Ecto neural progenitor cell (in vitro differentiated cells): Measurements from ENCODE around the gene FLRT1.

Experiments
- DNase-seq: peaks from one replicate; pipeline ENCODE4 v3.0.0-alpha.2; 2018; ENCODE audit warnings: low spot score

Gene FLRT1, protein sequence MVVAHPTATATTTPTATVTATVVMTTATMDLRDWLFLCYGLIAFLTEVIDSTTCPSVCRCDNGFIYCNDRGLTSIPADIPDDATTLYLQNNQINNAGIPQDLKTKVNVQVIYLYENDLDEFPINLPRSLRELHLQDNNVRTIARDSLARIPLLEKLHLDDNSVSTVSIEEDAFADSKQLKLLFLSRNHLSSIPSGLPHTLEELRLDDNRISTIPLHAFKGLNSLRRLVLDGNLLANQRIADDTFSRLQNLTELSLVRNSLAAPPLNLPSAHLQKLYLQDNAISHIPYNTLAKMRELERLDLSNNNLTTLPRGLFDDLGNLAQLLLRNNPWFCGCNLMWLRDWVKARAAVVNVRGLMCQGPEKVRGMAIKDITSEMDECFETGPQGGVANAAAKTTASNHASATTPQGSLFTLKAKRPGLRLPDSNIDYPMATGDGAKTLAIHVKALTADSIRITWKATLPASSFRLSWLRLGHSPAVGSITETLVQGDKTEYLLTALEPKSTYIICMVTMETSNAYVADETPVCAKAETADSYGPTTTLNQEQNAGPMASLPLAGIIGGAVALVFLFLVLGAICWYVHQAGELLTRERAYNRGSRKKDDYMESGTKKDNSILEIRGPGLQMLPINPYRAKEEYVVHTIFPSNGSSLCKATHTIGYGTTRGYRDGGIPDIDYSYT

GRCh38 chr11:64035576-64035975 lies at the start of gene FLRT1:
FLRT1 (plus strand) TSS chr11:64035931; CDS start chr11:64116268, 80,337 bp downstream.
- no peak for DNase-seq

GRCh38 chr11:63986156-63986931 lies 49.4 kb upstream of the FLRT1 start, which contains the start of gene OTUB1:
OTUB1 (plus strand) TSS chr11:63986438; CDS start chr11:63986457, 19 bp downstream.
- DNase-seq: peak; percentile 97

DNA sequence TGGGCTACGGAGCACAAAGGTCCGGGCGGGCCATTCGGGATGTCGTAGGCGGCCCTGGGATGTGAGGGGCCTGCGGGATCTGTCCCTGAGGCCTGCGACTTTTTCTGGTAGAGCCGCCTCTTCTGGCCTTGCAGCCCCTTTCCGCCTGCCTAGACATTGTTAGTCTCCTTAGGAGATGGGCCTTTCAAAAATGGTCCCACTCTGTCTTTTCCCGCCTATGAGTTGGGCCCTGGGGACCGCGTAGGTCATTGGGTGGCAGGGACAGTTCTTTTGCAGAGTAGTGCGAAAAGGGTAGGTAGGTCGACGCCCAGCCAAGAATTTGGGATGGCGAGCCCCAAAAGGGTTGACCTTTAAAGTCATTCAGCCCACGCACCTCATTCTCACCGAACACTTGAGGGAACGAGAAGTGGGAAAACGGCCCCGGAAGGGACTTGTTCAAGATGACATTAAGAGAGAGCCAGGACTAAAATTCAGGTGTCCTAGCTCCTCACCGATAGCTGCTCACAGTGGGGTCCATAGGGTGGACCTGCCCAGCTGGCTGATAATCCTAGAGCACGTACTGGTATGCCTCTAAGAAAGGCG lies 48.7 kb upstream of the FLRT1 start:
- no peak for DNase-seq

DNA sequence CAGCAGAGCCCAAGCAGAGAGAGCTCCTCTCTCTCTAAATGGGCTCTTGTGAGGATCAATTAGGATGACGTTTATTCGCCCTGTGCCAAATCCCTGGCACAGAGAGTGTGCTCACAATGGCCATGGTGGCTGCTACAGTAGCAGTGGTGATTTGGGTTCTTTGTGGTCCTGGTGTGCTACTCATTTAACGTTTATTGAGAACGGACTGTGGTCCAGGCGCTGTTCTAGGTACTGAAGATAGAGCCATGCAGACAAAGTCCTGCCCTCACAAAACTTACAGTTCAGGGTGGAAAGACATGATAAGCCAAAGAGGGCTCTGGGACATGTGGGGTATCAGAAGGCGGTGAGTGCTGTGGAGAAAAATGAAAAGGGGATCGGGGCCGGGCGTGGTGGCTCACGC lies 44.2 kb upstream of the FLRT1 start:
- DNase-seq: no peak

DNA sequence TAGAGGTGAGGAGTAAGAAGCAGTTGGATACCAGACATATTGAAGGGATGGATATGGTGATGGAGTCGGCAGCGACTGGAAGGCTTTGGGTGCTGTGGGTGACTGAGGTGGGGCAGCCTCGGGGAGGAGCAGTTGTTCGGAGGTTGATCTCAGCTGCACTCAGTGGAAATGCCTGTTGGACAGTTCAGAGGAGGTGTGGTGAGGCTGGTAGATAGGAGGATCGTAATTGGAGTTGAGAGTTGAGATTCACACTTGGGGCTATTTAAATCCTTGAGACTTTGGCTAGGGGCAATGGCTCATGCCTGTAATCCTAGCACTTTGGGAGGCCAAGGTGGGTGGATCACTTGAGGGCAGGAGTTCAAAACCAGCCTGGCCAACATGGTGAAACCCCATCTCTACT lies 42.6 kb upstream of the FLRT1 start:
- DNase-seq: no peak

GRCh38 chr11:63993993-63994392 lies 41.7 kb upstream of the FLRT1 start:
- DNase-seq: no peak

DNA sequence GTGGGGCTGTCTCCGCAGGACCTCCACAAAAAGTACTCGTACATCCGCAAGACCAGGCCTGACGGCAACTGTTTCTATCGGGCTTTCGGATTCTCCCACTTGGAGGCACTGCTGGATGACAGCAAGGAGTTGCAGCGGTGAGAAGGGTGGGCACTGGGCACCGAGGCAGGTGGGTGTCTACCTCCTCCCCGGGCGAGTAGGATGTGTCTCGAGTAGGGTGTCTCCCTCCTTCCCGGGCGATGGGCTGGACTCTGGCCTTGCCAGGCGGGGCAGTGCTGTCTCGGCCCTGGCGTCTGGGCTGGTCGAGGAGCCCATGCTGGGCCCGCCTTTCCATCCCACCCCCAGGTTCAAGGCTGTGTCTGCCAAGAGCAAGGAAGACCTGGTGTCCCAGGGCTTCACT lies 39.2 kb upstream of the FLRT1 start:
- no peak for DNase-seq

GRCh38 chr11:63997104-63997700 lies 38.5 kb upstream of the FLRT1 start:
- no peak for DNase-seq

DNA sequence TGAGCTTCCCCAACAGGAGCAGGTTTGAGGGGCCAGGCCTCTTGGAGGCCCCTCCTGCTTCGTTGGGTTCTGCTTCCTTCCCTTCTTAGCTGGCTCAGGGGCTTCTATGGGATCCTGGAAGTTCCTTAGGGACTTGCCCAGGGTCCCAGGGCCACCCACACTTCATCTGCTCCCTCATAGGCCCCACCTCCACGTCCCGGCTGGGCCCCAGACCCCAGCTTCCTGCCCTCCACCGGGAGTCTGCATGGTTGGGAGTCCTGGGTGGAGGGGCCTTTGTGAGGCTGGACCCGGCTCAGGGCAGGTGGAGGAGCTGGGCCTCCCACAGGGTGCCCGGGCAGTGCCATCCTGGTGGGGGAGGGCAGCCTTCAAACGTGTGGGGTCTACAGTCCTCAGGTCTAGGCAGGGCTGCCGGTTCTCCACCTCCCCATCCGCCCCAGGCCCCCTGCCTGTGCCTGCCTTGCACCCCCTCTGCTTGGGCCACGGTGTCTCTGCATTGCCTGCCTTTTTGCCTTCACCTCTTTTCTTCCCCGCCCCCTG lies 37.9 kb upstream of the FLRT1 start:
- no peak for DNase-seq

- peak; percentile 72 for DNase-seq
Observed at GRCh38 chr11:63998558-63999348, 37.0 kb upstream of the FLRT1 start.

DNA sequence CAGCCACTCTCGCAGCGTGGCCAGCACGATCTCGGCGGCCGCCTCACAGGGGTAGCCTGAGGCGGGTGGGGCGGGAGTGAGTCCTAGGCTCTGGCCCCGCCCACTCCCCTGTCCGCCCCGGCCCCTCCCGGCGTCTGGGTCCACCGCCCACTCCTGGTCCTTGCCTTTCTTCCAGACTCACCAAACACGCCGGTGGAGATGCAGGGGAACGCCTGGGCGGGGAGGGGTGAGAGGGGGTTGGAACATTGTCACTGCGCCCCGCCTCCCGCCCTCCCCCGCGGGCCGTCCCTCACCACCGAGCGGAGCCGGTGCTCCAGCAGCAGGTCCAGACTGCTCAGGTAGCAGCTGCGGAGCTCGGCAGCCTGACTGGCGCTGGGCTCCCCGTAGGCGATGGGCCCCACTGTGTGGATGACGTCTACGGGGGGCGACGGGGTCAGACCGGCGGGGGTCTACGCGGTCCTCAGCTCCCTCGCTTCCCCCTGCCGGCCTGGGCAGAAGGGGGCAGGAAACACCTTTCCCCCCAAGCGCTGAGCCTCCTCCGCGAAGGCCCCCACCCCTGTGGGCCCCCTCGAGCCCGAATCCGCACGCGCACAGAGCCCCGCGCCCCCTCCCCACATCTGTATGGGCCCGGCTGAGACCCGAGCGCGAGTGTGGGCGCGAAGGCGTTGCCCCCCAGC lies 36.2 kb upstream of the FLRT1 start:
- peak; percentile 86 for DNase-seq

GRCh38 chr11:64000026-64000739 lies 35.5 kb upstream of the FLRT1 start:
- DNase-seq: peak; percentile 86

GRCh38 chr11:64000740-64001483 lies 34.8 kb upstream of the FLRT1 start:
- no peak for DNase-seq

DNA sequence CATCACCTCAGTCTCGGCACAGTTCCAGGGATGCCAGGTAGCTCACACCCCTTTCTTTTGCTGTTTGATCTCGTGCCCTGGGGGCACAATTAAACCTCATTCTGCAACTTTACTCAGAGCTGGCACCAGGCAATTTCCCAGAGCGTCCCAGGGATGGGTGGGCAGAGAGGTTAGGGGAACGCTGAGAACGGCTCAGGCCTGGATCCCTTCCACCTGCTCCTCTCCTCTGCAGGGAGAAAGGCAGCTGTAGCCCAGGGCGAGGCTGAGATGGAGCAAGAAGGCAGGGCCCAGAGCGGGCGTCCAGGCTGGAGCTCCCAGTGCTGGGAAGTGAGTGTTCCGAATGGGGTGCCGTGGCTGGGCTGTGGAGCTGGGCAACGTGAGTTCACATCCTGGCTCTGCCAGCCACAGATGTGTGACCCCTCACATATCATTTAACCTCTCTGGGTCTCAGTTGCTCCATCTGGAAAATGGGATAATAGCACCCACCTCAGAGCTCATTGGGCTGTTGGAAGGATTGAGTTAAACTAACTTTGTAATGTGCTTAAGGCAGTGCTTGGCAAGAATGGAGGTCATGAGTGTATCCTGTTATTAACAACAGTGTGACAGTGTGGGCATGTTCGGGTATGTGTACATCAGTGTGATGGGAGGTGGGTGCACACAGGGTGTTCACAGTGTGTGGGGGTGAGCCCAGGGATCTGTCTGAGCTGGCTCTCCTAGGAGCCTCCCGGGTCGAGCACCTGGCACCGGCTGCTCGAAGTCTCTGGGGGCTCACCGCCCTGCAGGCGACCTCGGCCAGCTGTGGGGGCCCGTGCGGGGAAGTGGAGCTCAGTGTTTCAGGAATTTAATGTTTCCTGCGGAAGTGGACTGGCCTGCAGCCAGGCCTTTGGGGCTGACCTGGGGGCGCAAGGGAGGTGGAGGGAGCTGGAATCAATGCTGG lies 34.0 kb upstream of the FLRT1 start:
- DNase-seq: no peak

DNA sequence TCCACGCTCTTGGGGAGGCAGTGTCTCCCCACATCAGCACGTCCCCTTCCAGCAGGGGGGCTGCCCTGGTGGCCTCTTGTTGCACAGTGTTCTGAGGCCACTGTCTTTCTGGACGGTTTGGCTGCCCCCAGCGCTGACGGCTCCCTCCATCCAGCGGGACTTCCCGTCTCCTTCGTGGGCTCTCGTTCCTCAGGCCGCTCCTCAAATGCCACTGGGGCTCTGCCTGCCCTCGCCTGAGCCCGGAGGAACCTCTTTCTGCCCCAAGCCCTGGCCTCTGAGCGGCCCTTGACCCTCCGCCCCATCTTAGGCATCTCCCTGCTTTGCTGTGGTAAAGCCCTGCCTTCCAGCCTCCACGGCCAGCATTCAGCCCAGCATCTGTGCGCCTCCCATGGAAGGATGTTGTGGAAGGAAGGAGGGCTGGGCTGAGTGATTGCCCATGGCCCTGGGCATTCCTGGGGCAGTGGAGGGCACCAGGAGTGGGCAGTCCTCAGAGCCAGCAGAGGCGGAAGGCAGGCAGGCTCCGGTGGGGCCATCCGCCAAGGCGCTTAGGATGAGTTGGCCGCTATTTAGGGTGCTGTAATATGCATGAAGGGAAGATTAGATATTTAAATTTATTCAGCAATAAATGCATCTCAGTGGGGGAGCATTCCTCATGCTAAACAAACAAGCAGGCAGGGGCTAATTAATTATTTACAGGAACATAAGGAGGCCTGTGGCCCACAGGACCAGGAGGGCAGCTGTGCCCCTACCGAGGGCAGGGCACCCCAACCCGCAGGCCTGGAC lies 31.7 kb upstream of the FLRT1 start:
- DNase-seq: no peak

DNA sequence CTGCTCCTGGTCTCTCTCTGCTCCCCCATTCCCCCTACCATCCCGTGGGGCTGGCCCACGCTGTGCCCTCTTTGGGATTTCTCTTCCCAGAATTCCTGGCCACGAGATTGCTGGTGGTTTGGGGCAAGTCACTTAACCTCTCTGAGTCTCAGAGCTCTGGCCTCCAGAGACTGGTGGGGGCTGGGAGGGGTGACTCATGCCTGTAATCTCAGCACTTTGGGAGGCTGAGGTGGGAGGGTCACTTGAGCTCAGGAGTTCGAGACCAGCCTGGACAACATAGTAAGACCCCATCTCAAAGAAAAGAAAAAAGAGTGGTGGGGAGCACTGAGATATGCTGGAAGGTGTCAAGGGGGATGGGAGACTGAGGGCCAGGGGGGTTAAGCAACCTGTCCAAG lies 31.1 kb upstream of the FLRT1 start:
- DNase-seq: no peak

GRCh38 chr11:64005691-64006090 lies 30.0 kb upstream of the FLRT1 start:
- no peak for DNase-seq
